GM18867 (cell line): ENCODE results near the gene ATG4B.
"Not testable (repeated sequence)": the region's sequence is repeated elsewhere in the genome, so short reads cannot be mapped to it uniquely, and the experiment has no call there.

Experiments used
- ATAC-seq: cut with Tn5 transposase; IDR thresholded peaks from one replicate; pipeline ENCODE4 v1.9.1; 2021; ENCODE audit warnings: mild to moderate bottlenecking, moderate library complexity; ENCODE audit not compliant: unreplicated experiment

ATG4B gene

DNA sequence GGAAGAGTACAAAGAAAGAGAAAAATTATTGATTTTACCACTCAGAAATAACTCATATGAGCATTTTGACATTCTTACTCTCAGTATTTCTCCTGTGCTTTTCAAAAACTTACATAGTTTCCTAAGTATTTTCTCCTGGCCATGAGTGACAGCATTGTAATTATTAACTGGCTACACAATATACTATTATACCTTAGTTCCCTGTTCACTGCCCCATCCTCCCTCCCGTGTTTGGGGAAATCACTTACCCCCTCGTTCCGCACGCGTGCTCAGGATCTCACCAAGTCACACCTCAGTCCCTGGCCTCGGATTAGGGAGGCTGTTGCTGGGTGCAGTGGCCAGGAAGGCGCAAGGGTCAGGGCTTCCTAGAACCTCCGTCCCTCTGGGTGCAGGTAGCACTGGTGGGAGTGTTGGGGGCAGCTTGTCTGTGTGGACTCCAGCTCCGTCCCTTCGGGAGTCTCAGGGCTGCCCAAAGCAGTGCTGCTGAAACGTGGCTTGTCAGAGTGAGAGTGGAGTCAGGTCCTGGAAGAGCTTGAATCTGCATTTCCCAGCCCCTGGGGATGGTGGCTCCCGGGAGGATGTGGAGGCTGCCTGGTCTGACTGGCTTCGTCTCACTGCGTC is 23.2 kb downstream of the ATG4B start:
- ATAC-seq: no peak

DNA sequence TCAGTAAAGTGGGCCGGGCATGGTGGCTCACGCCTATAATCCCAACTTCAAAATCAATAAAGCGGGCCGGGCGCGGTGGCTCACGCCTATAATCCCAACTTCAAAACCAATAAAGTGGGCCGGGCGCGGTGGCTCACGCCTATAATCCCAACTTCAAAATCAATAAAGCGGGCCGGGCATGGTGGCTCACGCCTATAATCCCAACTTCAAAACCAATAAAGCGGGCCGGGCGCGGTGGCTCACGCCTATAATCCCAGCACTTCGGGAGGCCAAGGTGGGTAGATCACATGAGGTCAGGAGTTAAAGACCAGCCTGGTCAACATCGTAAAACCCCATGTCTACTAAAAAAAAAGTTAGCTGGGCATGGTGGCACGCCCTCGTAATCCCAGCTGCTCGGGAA is 25.2 kb downstream of the ATG4B start:
- not testable (repeated sequence) for ATAC-seq

DNA sequence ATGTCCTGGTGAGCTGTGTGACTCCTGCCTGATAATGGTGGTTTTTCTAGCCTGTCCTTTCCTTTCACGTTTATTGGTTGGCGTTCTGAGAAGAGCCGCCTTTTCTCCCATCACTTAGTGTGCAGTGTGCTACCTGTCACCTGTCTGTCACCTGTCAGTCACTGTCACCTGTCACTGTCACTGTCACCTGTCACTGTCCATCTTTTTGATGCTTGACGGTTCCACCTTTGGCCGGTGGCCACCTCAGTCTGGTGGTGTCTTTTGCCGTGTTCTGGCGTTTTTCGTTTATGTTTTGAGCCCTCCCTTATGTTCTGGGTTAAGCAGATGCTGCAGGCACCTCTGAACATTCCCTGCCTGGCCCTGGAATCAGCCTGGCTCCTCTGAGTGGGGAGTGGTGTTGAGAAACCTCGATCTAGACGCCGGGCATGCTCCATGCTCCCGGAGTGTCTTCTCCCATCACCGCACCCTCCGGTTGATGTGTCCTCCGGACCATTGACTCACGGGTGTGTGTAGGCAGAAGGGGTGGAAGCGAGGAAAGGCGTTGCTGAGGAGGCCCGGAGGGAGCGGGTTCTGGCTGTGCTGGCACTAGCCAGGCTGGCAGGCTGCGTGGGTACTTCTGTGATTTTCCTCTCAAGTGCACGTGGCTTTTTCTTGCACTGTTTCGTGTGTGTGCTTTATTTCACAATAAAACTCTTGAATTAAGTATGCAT is 28.4 kb downstream of the ATG4B start:
- ATAC-seq: no peak

DNA sequence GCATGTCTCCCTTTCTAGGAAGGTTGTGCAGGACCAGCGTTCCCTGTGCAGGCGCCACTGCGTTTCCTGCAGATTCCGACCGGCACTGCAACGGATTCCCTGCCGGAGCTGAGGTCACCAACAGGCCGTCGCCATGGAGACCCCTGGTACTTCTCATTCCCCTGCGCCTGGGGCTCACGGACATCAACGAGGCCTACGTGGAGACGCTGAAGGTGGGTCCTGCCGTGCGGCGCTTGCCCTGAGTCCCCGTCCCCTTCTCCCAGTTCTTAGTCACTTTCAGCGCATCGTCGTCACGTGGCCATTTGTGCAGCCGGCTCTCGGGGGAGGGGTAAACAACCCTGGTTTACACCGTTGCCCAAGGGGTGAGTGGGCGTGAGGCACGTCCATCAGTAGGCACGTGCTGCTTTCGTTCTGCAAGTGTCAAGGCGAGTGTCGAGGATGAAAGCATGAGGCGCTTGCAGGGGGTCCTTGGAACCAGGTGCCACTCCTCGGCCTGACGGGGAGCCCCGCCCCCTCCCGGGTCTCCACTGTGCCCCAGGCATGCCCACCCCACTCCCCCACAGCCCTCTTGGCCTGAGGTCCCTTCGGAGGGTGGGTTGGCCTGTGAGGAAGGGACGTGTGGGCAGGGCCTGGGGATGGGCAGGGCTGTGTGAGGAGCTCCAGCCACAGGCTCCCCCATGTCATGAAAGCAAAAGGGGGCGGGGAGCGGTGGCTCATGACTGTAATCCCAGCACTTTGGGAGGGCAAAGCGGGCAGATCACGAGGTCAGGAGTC is 29.3 kb downstream of the ATG4B start:
- ATAC-seq: no peak

DNA sequence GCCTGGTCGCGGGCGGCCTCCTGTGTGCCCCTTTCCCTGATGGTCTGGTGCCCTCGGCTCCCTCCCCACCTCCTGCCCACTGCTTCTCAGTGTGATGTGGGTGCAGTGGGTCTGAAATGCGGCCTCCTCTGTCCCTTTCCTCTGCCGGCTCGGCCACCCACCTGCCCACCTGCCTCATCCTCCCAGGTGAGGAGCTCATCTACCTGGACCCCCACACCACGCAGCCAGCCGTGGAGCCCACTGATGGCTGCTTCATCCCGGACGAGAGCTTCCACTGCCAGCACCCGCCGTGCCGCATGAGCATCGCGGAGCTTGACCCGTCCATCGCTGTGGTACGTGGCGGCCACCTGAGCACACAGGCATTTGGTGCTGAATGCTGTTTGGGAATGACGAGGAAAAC is 30.9 kb downstream of the ATG4B start:
- no peak for ATAC-seq

DNA sequence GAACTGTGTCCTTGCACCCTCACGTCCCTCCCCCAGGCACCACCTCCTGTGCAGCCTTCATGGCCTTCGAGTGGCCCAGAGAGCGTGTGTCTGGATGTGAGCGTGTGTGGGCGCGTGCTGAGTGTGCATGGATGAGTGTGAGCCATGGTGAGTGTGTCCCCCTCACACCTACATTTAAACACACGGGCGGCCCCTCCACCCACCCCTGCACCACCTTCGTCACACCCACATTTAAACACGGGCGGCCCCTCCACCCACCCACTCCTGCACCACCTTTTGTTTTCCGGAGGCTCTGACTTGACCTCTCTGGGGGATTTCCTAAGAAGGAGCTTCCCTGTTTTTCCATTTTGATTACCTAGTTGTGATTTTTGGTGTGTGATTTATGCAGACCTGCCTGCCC is 31.3 kb downstream of the ATG4B start:
- ATAC-seq: no peak

DNA sequence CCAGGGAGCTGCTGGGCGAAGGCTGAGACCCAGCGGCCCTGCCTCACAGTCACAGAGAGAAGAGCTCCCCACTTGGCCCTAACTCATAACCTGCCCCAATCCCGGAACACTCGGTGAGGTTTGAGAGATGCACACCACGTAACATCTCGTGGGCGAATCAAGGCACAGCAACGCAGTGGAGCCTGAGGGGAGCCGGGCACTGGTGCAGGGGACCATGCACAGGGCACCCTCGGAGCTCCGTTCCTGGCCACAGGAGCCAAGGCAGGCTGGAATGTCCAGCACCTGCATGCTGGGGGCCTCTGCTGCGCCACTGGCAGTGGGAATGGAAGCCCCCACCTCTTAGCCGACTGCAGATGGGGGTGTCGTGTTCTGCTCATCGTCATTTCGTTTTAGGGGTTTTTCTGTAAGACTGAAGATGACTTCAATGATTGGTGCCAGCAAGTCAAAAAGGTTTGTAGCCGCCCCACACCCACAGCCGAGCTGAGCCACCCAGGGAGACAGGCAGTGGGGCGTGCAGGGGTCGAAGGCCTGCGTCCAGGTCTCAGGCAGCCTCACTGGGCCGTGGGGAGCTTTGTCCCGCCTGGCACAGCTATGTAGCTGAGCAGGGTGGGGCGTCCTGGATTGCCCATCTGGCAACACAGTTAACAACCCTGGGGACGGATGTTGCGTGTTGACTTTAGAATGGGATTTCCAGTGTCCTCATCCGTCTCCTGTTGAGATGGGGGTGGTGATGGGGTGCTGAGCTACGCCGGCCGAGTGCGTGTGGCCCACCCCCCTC is 33.0 kb downstream of the ATG4B start:
- ATAC-seq: no peak

DNA sequence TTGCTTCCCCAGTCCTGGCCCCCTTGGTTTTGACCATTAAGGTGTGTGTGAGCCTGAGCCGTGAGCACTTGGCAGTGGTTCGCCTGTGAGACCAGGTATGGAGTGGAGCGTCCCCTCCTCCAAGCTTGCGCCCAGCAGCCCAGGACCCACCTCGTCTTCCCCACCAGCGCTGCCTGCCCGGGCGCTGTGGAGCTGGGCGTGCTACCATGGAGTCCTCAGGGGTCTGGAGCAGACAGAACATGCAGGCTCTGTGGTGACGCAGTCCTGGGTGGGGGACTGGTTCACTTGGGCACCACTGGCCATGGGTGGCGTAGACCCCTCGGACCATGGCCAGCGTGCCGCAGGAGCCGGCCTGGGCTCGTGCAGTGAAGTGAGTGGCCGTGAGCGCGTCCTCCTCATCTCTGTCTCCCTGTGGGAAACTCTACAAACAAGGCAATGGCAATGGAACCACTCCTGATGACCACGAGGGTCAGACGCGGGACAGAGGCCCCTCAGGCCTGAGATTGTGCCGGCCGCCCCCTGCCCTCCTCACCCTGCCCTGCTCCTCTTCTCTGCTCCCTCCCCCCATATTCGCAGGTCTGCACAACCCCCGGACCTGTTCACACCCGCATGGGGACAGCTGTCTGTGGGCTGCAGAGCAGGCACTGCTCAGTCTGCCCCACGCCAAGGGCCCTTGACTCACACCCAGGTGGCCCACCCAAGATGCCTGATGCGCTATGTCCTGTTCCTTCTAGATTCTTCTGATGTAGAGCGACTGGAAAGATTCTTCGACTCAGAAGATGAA is 34.2 kb downstream of the ATG4B start:
- no peak for ATAC-seq

DNA sequence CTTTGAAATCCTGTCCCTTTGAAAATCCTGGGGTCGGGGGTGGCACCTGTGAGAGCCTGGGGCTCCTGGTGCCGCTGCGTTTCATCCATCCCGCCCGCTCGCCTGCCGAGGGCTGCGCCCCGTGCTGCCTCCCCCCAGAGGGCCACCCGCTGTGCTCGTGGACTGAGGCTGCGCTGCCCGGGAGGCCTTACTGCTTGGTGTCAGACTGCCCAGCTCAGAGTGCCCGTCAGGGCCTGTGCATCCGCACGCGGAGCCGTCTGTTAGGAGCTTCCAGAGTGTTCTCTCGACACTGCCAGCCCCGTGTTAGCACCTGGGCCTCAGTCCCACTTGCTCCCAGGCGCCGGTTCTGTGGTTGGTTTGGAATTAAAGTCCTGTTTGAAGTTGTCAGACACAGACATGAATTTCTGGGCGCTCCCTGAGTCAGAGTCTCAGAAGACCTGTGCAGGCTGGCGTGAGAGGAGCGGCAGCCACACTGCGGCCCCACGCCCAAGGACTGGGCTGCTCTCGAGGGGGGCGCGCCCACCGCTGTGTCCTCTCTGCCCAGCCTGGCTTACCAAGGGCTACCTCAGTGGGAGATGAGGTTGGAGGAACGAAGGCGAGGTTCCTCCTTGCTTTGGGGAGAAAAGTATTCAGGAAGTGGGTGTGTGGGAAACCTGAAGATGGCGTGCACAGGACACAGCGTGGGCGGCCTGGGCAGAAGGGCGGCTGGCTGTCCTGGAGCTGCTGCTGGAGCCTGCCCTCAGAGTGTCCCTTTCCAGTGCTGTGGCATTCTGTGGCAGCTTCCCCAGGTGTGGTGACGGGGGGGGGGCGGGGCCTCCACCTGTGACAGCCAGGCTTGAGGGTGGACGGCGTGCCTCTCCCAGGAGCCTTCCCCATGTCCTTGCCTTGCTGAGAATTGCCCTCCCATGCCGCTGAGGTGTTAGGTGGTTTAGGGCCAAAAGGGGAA is 35.0 kb downstream of the ATG4B start:
- no peak for ATAC-seq

DNA sequence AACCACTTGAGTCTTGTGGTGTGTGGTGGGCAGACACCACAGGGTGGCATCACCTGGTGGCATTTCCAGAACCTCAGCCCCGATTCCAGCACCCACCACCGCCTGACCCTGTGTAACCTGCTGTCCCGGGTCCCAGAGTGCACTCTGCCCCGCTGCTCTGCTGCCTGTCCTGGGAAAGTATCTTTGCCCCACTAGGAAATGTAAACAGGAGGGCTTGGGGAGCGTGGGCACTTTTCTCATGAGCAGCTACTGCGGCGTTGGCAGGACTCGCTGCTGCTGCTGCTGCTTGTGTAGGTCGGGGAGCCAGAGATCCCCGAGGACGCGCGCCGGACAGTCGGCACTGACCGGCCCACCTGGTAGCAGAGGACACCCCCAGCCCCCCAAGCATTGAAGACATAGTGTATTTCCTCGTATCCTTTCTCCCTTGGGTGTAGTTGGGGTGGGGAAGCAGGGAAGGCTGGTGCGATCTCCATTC is 35.7 kb downstream of the ATG4B start:
- ATAC-seq: no peak

DNA sequence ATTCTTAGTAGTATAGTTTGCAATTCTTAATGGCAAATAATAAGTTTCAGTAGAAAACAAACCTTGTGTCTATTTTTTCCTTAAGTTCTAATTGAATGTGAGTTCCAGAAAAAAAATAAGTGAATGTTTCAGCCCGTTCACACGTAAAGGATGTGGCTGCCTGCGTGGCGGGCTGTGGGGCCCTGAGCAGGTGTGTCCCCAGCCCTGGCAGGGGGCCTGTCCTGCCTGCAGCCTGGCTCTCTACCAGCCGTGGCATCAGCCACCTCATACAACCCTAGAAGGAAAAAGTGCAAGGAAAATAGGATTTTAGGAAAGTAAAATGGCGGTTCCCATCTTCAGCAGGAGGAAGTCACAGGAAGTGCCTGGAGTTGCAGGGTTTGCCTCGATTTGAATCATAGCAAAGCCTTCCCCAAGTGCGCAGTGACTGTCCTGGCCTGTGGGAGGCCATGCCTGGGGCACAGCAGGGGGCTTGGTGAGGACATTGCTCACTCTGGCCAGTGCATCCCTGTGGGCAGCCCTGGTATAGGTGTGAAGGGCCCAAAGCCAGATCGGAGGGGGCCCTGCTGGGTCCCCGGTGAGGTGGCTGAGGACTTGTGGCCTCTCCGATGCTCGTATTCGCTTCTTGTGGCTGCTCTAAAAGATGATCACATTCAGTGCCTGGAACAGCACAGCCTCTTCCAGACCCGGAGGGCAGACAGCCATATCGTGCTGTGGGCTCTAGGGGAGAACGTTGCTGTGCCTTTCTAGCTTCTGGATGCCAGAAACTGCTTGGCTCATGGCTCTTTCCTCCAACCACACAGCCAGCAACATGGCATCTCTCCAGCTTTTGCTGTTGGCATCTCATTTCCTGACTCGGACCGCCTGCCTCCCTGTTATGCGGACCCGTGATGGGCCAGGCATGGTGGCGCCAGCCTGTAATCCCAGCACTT is 36.6 kb downstream of the ATG4B start:
- ATAC-seq: no peak

DNA sequence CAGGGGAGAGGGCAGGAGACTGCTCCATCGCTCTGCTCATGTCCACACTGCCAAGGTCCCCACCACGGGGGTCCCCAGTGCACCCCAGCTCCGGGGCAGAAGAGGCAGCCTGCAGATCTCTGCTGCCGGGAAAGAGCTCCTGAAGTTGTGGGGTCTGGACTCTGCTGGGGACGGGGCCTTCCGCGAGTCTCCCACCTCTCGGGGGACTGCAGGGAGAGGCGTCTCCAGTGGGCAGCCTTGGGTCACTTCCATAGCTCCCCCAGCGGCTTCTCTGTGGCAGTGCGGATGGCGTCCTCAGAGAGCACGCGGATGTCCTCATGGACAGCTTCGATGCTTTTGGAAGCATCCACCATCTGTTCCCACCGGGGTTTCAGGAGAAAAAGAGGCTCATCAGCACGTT is 38.4 kb downstream of the ATG4B start:
- no peak for ATAC-seq

DNA sequence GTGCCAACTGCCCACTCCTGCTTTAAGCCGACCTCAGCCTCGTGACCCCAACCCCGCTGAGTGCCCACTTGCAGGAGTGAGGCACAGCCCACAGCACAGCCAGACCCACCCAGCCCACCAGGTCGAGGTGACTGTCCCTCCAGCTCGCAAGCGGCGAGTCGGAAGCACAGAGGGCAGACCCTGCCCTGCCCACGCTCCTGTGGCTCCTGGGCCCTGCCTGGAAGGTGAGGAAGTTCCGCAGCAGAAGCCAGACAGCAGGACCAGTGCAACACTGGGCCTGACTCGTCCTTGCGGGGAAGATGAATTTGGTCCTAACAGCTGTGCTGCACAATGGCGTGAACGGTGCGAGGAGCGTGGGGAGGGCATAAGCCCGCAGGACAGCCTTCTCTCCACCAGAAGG is 39.2 kb downstream of the ATG4B start:
- no peak for ATAC-seq

DNA sequence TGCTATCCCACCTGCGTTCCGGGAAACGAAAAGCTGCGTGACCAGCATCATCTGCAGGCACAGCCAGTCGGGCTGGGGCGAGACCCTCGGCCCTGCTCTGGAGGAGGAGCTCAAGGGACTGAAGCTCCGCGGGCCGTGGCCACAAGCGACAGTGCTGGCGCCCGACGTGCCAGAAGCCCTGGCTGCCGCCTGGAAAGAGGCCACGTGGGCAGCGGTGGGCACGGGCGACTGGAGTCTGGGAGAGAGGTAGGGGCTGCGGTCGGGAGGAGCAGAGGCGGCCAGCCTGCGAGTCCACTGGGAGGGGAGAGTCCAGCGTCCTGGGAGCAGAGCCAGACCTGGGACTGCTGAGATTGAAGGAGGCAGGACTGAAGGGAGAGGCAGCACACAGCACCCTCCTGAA is 39.9 kb downstream of the ATG4B start:
- ATAC-seq: no peak

DNA sequence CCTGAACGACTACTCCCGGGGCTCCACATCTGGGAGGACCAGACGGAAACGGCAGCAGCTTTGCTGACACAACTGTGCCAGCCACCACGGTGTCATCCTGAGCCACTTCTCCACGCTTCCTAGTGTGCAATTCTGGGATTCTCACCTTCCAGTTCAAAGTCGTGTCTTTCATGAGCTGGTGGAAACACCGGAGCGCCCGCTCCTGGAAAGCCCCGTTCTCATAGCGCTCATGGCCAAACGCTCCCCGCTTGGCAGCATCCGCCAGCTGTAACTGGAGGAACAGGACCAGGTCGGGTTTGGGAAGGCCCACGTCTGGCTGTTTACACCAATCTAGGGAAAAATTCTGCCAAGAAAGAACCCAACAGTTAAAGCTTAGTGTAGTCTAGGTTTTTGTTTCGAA is 40.8 kb downstream of the ATG4B start:
- ATAC-seq: no peak

DNA sequence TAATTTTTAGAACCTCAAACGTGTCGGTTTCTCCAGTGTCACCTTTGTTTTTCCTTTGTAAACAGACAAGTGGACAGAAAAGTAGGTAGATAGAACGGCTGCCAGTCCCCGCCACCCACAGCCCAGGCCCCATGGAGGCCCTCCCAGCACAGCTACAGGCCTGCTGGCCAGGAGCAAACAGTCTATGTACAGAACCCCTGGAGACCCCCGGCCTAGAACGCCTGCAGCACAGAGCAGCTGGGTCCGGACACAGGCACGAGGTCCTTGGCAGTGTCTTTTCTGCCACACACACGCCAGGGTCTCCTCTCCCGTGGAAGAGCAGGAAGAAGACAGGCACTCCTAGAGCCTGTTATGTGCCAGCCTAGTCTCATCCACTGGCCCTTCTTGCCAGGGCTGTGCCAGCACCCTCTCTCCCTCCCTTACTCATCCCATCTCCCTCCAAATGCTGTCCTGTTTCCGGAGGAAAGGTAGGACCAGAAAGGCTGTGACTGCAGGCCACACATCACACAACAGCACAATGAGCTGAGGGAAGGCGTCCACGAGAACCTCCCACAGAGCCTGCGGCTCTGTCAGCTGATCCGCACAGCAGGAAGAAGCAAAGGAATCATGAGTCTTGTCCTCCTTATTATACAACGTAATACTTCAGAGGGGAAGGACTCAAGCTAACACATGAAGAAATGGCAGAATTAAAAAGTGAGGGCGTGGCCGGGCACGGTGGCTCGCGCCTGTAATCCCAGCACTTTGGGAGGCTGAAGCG is 41.5 kb downstream of the ATG4B start:
- ATAC-seq: no peak

DNA sequence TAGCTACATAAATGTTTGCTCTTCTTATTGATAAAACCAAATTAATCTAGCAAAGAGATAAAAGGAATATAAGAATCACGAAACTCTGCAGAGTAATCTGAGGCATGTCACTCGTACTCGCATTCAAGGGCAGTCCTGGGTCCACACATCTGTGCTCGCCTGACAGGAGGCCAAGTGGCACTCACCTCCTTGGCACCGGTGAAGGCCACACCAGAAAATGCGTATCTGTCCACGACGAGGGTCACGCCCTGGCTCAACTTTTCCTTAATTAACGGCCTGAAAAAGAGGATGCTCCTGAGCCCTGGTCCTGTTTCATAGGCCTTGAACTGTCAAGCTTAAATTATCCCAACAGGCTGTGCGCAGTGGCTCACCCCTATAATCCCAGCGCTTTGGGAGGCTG is 42.6 kb downstream of the ATG4B start:
- no peak for ATAC-seq
